Stimulated activated naive B cell treated with anti-CD40 and anti-IgM and Interleukin-4, amounts not matched to agents 10 μg/mL and 1 μg/mL and 100 μg/mL, for 72 hours (primary cell): Measurements from ENCODE around the gene DEPDC5.
A peak's percentile ranks its signal among the peaks of the same experiment; 100 is the strongest.
"Not testable (repeated sequence)": the region's sequence is repeated elsewhere in the genome, so short reads cannot be mapped to it uniquely, and the experiment has no call there.

Experiments
- ATAC-seq, 2 donors: fragments of 150-1000 bp; cut with Tn5 transposase; replicated peaks; 2 replicates each; pipeline ENCODE4 v1.10.0; 2021; ENCODE audit warnings: moderate library complexity in 1 of 2
- DNase-seq: peaks from one replicate; pipeline ENCODE4 v3.0.0; 2021
- H3K27ac Mint-ChIP-seq: one replicate; pipeline ENCODE4 v1.8.0; 2022; ENCODE audit warnings: mild to moderate bottlenecking, mixed read lengths
- H3K27me3 Mint-ChIP-seq, 2 donors: one replicate each; pipeline ENCODE4 v1.8.0; 2022; ENCODE audit warnings: mixed read lengths in 2 of 2
- H3K36me3 Mint-ChIP-seq, 2 donors: one replicate each; pipeline ENCODE4 v1.8.0; 2022; ENCODE audit warnings: mixed read lengths in 2 of 2, mild to moderate bottlenecking in 1 of 2
- H3K4me1 Mint-ChIP-seq, 2 donors: one replicate each; pipeline ENCODE4 v1.8.0; 2022; ENCODE audit warnings: mixed read lengths in 2 of 2, mild to moderate bottlenecking in 1 of 2
- H3K4me3 Mint-ChIP-seq, 2 donors: one replicate each; pipeline ENCODE4 v1.8.0; 2022; ENCODE audit warnings: mild to moderate bottlenecking in 2 of 2, mixed read lengths in 2 of 2, moderate library complexity in 1 of 2
- H3K9me3 Mint-ChIP-seq, 2 donors: one replicate each; pipeline ENCODE4 v1.8.0; 2022; ENCODE audit warnings: mixed read lengths in 2 of 2, mild to moderate bottlenecking in 1 of 2

The DEPDC5 gene

GRCh38 chr22:31753634-31754501, at the start of gene DEPDC5:
Gene DEPDC5 (plus strand): TSS chr22:31754019. CDS start chr22:31754922, 903 bp downstream.
- peak; percentile 78 to 83 for ATAC-seq
- Mint-ChIP-seq H3K4me3 (peak within 1 kb of the TSS; percentile 87 to 93), H3K27me3 (no peaks in the 10 kb centered on the region), H3K4me1 (peaks cover 24 to 47% of the 10 kb centered on the region in 2 donors), H3K36me3 (peaks cover 0 to 13% of the 10 kb centered on the region in 2 donors), H3K9me3 (no peaks in the 10 kb centered on the region), H3K27ac (peak within 1 kb of the TSS; percentile 99)
- peak; percentile 94 for DNase-seq

- no peaks in the 10 kb centered on the region for H3K27me3 Mint-ChIP-seq
- no peaks in the 10 kb centered on the region for H3K4me1 Mint-ChIP-seq
- no peak overlapping the region for H3K27ac Mint-ChIP-seq
Measured at GRCh38 chr22:31707519-31707918, 46.3 kb upstream of the DEPDC5 start.

GRCh38 chr22:31711226-31711625, 42.6 kb upstream of the DEPDC5 start:
- DNase-seq, H3K4me3 Mint-ChIP-seq, H3K27ac Mint-ChIP-seq, H3K4me1 Mint-ChIP-seq, ATAC-seq, H3K9me3 Mint-ChIP-seq, H3K27me3 Mint-ChIP-seq: not testable (repeated sequence)
- H3K36me3 Mint-ChIP-seq, result peaks cover 40 to 42% of the 10 kb centered on the region in 2 donors

More at GRCh38 chr22:31707519-31707918, 46.3 kb upstream of the DEPDC5 start:
- Mint-ChIP-seq H3K9me3 (no peaks in the 10 kb centered on the region), H3K4me3 (no peak overlapping the region), H3K36me3 (peaks cover 35 to 37% of the 10 kb centered on the region in 2 donors)
- ATAC-seq (no peak), DNase-seq (no peak)

- Mint-ChIP-seq H3K4me3 (no peak overlapping the region), H3K4me1 (peaks cover 0 to 6% of the 10 kb centered on the region in 2 donors), H3K27ac (no peak overlapping the region), H3K9me3 (no peaks in the 10 kb centered on the region), H3K27me3 (no peaks in the 10 kb centered on the region), H3K36me3 (peaks cover 46 to 51% of the 10 kb centered on the region in 2 donors)
- DNase-seq, result no peak
- ATAC-seq, result no peak
Measured at GRCh38 chr22:31715147-31715778, 38.6 kb upstream of the DEPDC5 start.

- ATAC-seq, result no peak
- no peak for DNase-seq
- H3K27ac Mint-ChIP-seq, result no peak overlapping the region
- H3K4me1 Mint-ChIP-seq, result peaks cover 0 to 10% of the 10 kb centered on the region in 2 donors
- H3K36me3 Mint-ChIP-seq, result peaks cover 38 to 47% of the 10 kb centered on the region in 2 donors
- H3K27me3 Mint-ChIP-seq, result no peaks in the 10 kb centered on the region
- no peak overlapping the region for H3K4me3 Mint-ChIP-seq
- H3K9me3 Mint-ChIP-seq, result no peaks in the 10 kb centered on the region
Measured at GRCh38 chr22:31719850-31720471, 33.9 kb upstream of the DEPDC5 start.

- no peak overlapping the region for H3K27ac Mint-ChIP-seq
- no peak overlapping the region for H3K4me3 Mint-ChIP-seq
- no peaks in the 10 kb centered on the region for H3K27me3 Mint-ChIP-seq
- no peak for DNase-seq
- H3K4me1 Mint-ChIP-seq, result peaks cover 0 to 10% of the 10 kb centered on the region in 2 donors
- peaks cover 23 to 37% of the 10 kb centered on the region in 2 donors for H3K36me3 Mint-ChIP-seq
- no peaks in the 10 kb centered on the region for H3K9me3 Mint-ChIP-seq
- ATAC-seq, result no peak
Measured at GRCh38 chr22:31723723-31724122, 30.1 kb upstream of the DEPDC5 start.

GRCh38 chr22:31726692-31727091, 27.1 kb upstream of the DEPDC5 start:
- Mint-ChIP-seq H3K27ac (no peak overlapping the region), H3K27me3 (no peaks in the 10 kb centered on the region), H3K9me3 (no peaks in the 10 kb centered on the region), H3K4me1 (peaks cover 0 to 6% of the 10 kb centered on the region in 2 donors), H3K36me3 (peaks cover 12 to 30% of the 10 kb centered on the region in 2 donors), H3K4me3 (no peak overlapping the region)
- ATAC-seq (no peak), DNase-seq (no peak)

- H3K4me3 Mint-ChIP-seq, result no peak overlapping the region
- no peak for ATAC-seq
Measured at GRCh38 chr22:31728857-31729256, 25.0 kb upstream of the DEPDC5 start.

GRCh38 chr22:31730344-31730711, 23.5 kb upstream of the DEPDC5 start:
- no peak for ATAC-seq
- H3K4me1 Mint-ChIP-seq, result peaks cover 14 to 29% of the 10 kb centered on the region in 2 donors
- no peaks in the 10 kb centered on the region for H3K9me3 Mint-ChIP-seq
- no peak overlapping the region for H3K4me3 Mint-ChIP-seq
- H3K36me3 Mint-ChIP-seq, result peaks cover 15 to 23% of the 10 kb centered on the region in 2 donors
- no peaks in the 10 kb centered on the region for H3K27me3 Mint-ChIP-seq
- DNase-seq, result no peak
- no peak overlapping the region for H3K27ac Mint-ChIP-seq

More at GRCh38 chr22:31728857-31729256, 25.0 kb upstream of the DEPDC5 start:
- Mint-ChIP-seq H3K27ac (no peak overlapping the region), H3K27me3 (no peaks in the 10 kb centered on the region), H3K9me3 (no peaks in the 10 kb centered on the region), H3K36me3 (peaks cover 15 to 24% of the 10 kb centered on the region in 2 donors), H3K4me1 (peaks cover 7 to 19% of the 10 kb centered on the region in 2 donors)
- DNase-seq, result no peak

- Mint-ChIP-seq H3K36me3 (peaks cover 17 to 22% of the 10 kb centered on the region in 2 donors), H3K9me3 (no peaks in the 10 kb centered on the region), H3K4me3 (no peak overlapping the region), H3K27ac (peak overlapping the region; percentile 11), H3K4me1 (peaks cover 14 to 29% of the 10 kb centered on the region in 2 donors), H3K27me3 (no peaks in the 10 kb centered on the region)
- no peak for DNase-seq
- no peak for ATAC-seq
Measured at GRCh38 chr22:31732089-31732829, 21.6 kb upstream of the DEPDC5 start.

GRCh38 chr22:31733580-31734079, 20.2 kb upstream of the DEPDC5 start:
- Mint-ChIP-seq H3K9me3 (no peaks in the 10 kb centered on the region), H3K27ac (peak overlapping the region; percentile 3), H3K27me3 (no peaks in the 10 kb centered on the region), H3K4me3 (no peak overlapping the region), H3K36me3 (peaks cover 24 to 33% of the 10 kb centered on the region in 2 donors), H3K4me1 (peaks cover 18 to 38% of the 10 kb centered on the region in 2 donors)
- DNase-seq, result no peak
- ATAC-seq, result no peak

- Mint-ChIP-seq H3K4me1 (peaks cover 22 to 44% of the 10 kb centered on the region in 2 donors), H3K36me3 (peaks cover 28 to 34% of the 10 kb centered on the region in 2 donors), H3K27me3 (no peaks in the 10 kb centered on the region), H3K4me3 (no peak overlapping the region), H3K27ac (no peak overlapping the region), H3K9me3 (no peaks in the 10 kb centered on the region)
- DNase-seq (no peak), ATAC-seq (no peak)
Measured at GRCh38 chr22:31734512-31734911, 19.3 kb upstream of the DEPDC5 start.

GRCh38 chr22:31736458-31736857, 17.4 kb upstream of the DEPDC5 start:
- H3K36me3 Mint-ChIP-seq, result peaks cover 32 to 41% of the 10 kb centered on the region in 2 donors
- ATAC-seq, result no peak
- H3K27me3 Mint-ChIP-seq, result no peaks in the 10 kb centered on the region
- H3K9me3 Mint-ChIP-seq, result no peaks in the 10 kb centered on the region
- no peak overlapping the region for H3K27ac Mint-ChIP-seq
- no peak overlapping the region for H3K4me3 Mint-ChIP-seq
- peaks cover 24 to 49% of the 10 kb centered on the region in 2 donors for H3K4me1 Mint-ChIP-seq
- DNase-seq, result no peak
